GM18858 (cell line): ENCODE data around the gene RAB1A.
"Not testable (repeated sequence)": the region's sequence is repeated elsewhere in the genome, so short reads cannot be mapped to it uniquely, and the experiment has no call there.

Source experiments
- ATAC-seq: cut with Tn5 transposase; IDR thresholded peaks from one replicate; pipeline ENCODE4 v1.9.1; 2021; ENCODE audit not compliant: unreplicated experiment

RAB1A gene

GRCh38 chr2:65136253-65136652 lies 6.3 kb upstream of the RAB1A start:
- no peak for ATAC-seq

GRCh38 chr2:65134158-65134557 lies 4.3 kb upstream of the RAB1A start:
- ATAC-seq, result no peak

GRCh38 chr2:65133626-65134025 lies 3.7 kb upstream of the RAB1A start:
- ATAC-seq, result no peak

GRCh38 chr2:65132930-65133329 lies 3.0 kb upstream of the RAB1A start:
- ATAC-seq, result not testable (repeated sequence)

GRCh38 chr2:65130664-65131175 lies 814 bp upstream of the RAB1A start:
- ATAC-seq, result peak; percentile 8

- ATAC-seq, result no peak
Observed at GRCh38 chr2:65129286-65129825, 550 bp downstream of the RAB1A start.

GRCh38 chr2:65128297-65129190 lies 1.4 kb downstream of the RAB1A start:
- ATAC-seq, result no peak

- not testable (repeated sequence) for ATAC-seq
Observed at GRCh38 chr2:65125457-65125856, 4.4 kb downstream of the RAB1A start.

GRCh38 chr2:65122313-65122712 lies 7.6 kb downstream of the RAB1A start:
- no peak for ATAC-seq

GRCh38 chr2:65120990-65121693 lies 8.8 kb downstream of the RAB1A start:
- ATAC-seq, result no peak

GRCh38 chr2:65116645-65117044 lies 13.3 kb downstream of the RAB1A start:
- no peak for ATAC-seq

GRCh38 chr2:65114921-65115320 lies 15.0 kb downstream of the RAB1A start:
- ATAC-seq, result no peak

GRCh38 chr2:65113816-65114215 lies 16.1 kb downstream of the RAB1A start:
- ATAC-seq, result no peak

- ATAC-seq, result no peak
Observed at GRCh38 chr2:65113229-65113628, 16.7 kb downstream of the RAB1A start.

- ATAC-seq, result no peak
Observed at GRCh38 chr2:65112633-65113032, 17.3 kb downstream of the RAB1A start.

GRCh38 chr2:65108780-65109179 lies 21.1 kb downstream of the RAB1A start:
- ATAC-seq, result no peak

- no peak for ATAC-seq
Observed at GRCh38 chr2:65107530-65107929, 22.4 kb downstream of the RAB1A start.

- ATAC-seq, result no peak
Observed at GRCh38 chr2:65103013-65103715, 26.7 kb downstream of the RAB1A start.

GRCh38 chr2:65101071-65101470 lies 28.8 kb downstream of the RAB1A start:
- ATAC-seq, result no peak

- no peak for ATAC-seq
Observed at GRCh38 chr2:65098741-65099140, 31.2 kb downstream of the RAB1A start.

- ATAC-seq, result no peak
Observed at GRCh38 chr2:65097844-65098243, 32.1 kb downstream of the RAB1A start.
